NCI-H187 (cell line): ENCODE data around the gene TMEM107.

Experiments used
- DNase-seq, 2 experiments: peaks; one replicate each; lab custom pipeline; 2025; lab: John Stamatoyannopoulos, UW

TMEM107 gene

DNA sequence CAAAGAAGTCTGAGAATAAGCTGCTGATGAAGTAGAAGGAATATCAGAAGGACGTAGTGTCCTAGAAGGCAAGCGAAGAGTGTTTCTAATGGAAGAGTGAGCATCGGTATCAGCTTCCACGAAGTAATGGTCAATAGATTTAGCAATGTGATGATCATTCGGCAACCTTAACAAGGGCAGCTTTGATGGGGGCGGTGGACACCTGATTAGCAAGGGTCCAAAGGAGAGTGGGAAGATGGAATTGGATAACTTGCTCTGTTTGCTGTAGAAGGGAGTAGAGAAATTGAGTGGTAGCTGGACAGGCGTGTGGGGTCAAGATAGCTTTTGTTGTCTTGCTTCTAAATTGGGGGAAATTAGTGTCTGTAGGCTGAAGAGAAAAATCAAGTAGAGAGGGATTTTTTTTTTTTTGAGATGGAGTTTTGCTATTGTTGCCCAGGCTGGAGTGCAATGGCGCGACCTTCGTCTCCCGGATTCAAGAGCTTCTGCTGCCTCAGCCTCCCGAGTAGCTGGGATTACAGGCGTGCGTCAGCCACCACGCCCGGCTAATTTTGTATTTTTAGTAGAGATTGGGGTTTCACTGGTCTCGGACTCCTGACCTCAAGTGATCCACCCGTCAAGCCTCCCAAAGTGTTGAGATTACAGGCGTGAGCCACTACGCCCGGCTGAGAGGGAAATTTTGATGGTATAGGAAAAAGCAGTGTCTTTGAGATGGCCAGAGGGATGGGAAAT is 38.4 kb downstream of the TMEM107 start:
- no peak for DNase-seq

DNA sequence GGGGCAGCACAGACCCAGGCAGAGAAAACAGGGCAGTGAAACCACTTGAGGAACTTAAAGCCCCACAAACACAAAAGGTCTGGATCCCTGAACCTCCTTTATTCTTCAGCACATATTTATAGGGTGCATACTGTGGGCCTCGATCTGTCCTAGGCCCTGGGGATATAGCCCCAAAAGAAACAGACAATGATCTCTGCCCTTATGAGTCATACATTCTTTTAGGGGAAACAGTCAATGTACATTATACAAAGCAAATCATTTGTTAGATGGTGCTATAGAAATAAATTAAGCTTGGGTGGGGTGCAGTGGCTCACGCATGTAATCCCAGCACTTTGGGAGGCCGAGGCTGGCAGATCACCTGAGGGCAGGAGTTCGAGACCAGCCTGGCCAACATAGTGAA is 42.2 kb downstream of the TMEM107 start:
- no peak for DNase-seq

DNA sequence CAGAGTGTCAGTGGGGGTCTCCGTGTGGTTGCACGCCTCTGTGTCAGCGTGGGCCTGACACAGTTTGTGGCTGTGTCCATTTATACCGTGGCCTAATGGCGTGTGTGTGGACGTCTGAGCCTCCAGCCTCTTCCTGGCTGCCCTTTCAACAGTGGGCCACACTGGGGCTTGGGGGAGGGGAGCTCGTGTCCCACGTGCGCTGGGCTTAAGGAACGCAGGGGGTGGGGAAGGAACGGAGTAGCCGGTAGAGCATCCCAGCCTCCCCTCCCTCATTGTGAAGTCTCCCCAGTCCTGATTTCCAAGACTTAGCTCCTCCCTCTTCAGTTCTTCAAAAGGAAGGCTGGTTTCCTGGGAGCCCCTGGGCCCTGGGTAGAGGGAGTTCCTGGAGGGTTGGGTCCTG is 42.8 kb downstream of the TMEM107 start:
- no peak for DNase-seq

DNA sequence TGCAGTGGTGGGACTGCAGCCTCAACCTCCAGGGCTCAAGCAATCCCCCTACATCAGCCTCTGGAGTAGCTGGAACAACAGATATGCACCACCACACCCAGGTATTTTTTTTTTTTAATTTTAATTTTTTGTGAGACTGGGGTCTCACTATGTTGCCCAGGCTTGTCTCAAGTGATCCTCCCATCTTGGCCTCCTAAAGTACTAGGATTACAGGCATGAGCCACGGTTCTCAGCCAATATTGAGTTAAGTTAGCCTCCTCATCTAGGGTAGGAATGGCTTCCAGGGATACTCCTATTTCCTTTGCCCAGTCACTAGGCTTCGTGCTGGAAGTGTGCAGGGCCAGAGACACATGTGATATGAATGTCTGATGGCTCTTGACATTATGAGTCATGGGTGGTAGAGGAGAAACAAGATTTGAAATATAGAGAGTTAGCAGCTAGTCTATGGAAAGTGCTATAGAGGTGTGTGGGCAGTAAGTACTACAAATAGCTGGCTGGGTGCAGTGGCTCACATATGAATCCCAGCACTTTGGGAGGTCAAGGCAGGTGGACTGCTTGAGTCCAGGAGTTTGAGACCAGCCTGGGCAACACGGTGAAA is 44.2 kb downstream of the TMEM107 start:
- no peak for DNase-seq

DNA sequence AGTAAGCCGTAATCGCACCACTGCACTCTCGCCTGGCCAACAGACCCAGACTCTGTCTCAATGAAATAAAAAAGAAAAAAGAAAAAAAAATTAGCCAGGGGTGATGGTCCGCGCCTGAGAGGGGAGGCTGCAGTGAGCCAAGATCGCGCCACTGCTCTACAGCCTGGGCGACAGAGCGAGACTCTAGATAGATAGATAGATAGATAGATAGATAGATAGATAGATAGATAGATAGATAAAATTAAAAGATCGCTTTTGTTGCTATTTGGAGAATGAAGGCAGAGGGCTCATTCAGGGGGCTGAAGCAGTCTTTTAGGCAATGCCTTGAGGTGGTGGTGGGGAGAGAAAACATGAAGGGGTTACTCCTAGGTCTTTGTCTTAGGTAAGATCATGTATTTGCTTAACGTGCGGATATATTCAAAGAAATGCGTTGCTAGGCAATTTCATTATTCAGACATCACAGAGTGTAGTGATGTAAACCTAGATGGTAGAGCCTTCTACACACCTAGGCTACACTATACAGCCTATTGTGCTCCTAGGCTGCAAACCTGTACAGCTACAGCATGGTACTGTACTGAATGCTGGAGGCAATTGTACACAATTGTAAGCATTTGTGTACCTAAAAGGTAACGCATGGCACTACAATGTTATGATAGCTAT is 47.9 kb downstream of the TMEM107 start:
- no peak for DNase-seq

DNA sequence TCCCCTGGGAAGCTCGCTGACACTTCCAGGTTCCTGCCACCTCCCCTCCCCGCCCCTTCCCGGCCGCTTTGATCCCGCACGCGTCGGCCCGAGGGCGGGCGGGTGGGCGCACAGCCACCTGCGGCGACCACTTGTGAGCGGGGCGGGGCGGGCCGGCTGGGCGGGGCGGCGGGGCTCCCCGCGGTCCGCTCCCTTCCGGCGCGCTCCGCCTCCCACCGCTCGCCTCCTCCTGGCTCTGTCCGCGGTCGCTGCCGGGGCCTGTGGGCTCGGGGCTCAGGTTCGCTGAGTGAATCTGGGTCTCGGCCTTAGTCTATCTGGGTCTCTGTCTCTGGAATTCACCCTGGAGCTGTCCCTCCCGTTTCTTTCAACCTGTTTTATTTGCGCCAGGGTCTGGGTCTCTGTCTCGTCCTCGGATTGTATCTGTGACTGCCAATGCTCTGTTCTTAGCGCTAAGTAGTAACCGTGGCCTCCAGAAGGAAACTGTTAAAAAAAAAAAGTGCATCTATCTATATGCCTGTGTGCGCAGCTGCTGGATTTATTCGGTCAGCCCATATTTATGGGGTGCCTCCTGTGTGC is 49.6 kb downstream of the TMEM107 start:
- DNase-seq: no peak

DNA sequence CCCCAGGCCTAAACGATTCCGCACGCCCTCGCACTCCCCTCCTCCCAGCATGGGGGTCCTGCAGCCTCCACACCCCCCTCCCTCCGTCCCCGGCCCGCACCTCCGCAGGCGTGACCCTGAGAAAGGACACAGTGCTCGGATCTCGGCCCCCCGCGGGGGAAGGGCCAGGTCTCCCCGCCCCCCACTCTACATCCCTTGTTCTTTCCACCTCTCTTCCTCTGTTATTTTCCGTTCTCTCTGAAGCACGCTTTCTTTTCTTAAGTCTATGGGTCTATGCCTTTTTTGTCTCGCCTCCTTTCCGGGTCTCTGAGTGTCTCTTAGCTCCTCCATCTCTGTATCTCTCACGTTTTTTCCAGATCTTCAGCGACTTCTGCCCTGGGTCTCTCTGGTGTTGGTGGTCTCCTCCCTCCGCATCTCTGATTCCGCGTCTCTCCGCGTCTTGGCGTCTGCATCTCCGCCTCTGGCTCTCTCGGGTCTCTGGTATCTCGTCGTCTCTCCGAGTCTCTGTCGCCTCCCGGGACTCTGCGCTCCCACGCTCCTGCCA is 50.2 kb downstream of the TMEM107 start:
- DNase-seq: no peak

DNA sequence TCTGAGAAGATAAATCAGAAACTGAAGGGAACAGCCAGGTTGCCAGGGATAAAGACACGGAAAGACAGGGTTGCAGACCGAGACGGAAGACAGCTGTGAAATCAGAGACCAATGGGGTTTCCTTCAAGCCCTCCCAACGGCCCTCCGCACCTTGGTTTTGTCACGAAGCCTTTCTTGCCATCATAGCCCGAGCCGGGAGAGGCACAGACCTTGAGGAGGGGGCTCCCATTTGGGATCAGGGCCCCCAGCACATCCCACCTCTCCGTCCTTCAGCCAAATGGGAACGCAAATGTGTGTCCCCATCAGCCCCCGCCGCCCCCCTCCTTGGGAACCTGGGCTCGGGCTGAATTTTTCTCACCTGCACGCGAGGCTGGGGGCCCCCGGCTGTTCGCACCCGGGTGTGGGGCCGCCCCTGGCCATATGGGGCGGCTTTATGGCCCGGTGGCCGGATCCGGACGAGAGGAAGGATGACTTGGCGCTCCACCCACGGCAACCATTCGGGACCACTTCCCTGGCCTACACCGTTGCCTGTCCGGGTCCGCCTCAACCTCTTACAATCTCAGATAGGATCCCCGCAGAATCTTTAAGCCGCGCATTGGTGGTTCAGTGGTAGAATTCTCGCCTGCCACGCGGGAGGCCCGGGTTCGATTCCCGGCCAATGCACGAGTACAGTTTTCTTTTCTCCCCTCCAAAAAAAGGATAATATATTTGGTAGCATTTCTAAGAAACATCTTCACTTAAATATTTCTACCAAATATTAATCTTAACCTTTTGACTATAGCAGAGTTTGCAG is 50.8 kb downstream of the TMEM107 start:
- peak; percentile 41 to 44 for DNase-seq

DNA sequence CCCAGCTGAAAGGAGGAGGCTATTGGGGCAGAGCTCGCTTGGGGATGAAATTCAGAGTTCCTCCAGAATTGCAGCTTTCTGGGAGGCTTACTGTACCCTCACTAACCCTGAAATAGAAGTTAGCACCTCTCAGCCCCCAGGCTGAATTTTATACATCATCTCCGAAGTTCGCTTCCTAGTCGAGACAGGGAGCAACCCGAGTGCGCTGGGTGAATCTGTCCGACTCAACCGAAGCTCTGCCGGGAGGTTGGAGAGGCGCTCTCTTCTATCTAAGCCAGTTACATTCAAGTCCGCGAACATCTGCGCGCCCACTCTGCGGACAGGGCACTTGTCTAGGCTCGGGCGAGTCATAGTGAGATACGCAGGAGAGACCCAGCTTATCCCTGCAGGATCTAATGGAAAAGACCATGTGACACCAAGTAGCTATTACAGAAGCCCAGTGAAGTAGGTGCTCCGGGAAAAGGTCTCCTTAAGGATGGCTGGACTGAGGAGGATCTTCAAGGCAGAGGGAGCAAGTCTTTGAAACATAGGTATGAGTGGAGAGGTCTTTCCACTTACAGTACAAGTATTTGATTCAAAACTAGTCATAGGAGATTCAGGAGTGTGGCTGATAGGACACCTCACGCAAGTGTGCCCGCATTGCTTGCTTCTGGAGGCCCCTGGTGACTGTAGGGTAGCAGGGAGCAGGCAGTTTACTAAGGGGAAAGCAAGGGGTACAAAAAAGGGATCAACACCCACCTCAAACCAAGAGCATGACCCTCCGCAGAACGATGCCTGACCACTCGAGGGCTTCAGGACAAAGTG is 51.6 kb downstream of the TMEM107 start:
- DNase-seq: no peak

DNA sequence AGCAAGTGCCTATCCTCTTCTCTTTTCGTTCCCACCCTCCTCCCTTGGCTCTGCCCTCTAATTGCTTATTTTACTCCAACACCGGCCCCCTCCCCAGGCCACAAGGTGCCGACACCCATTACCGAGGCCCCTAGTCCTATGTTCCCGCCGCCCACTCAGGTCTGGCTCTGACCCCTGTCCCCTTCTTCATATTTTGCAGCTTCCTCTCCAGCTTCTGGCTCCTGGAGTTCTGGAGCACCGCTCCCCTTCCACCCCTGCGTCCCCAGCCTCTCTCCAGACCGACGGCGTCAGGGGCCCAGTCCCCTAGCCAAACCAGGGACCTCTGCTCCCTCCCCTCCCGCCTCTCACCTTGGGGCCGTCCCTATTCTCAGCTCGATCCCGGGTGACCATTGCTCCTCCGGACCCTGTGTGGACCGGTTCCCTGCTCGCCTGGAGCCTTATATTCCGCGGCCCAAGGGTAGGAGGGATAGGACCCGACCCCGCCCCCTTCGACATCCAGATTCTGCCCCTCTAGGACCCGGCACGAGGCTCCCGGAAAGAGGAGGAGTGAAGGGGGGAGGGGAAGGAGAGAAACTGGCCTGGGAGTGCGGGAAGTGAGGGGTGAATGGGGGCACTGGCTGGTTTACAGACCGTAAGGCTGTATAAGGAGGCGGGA is 52.4 kb downstream of the TMEM107 start, which contains the start of gene HES7:
HES7 (minus strand) TSS at position 412 of the 655 bp plus-strand sequence; CDS start at position 390, 22 bp downstream.
- DNase-seq: no peak

DNA sequence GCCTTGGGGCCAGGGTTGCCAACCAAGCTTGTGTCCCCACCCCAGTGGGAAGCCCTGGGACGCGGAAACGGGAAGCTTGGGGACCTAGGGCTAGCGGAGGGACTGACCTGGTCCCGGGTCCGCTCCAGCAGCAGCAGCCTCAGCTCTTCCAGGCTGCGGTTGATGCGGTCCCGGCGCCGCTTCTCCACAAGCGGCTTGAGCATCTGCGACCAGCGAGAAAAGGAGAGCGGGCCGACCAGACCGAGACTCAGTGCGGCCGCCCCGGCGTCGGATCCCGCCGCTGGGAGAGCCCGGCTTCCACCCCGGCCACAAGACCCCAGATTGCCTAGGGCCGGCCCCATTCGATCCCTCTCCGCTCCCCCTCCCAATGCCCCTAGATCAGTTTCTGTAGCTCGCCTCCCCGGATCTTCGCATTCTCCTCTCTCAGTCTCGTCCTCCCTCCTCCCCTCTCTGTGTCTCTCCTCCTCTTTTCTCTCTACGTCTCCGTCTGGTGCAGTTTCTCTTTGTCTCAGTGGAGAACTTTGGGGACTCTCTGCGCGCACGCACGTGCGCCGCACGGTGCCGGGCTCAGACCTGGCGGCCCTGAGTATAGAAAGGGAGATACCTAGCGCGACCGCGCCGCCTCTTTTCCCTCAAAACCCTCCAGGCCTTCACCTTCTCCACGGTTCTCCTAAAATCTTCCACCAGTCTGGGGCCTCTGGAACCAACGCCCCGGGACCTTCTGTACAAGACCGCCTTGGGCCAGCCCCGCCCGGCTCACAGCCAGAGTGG is 53.1 kb downstream of the TMEM107 start:
- DNase-seq: no peak
